ENCODE data around the gene CHRDL2.

DNA sequence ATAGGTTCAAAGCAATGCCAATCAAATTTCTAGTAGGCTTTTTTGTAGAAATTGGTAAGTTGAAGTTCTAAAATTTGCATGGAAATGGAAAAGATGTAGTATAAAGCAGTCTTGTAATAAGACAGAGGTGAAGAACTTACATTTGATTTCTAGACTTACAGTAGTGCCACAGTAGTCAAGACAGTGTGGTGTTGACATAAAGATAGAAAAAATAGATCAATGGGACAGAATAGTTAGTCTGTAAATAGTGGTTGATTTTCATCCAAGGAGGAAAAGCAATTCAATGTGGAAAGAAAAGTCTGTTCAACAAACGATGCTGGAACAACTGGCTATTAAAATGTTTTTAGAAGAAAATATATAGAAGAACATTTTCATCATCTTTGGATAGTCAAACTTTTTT is 67.9 kb downstream of the CHRDL2 start:
- TF ChIP-seq POLR2AphosphoS5 (IDR thresholded peaks at IDR 0.05; ENCODE audit: insufficient read depth, low read depth, low read length) (no peak), MYC (IDR thresholded peaks at IDR 0.05; ENCODE audit: low read depth, low read length) (no peak), POLR2A (IDR thresholded peaks at IDR 0.05; ENCODE audit: low read depth, low read length) (no peak), JUN (IDR thresholded peaks at IDR 0.05; ENCODE audit: borderline replicate concordance, insufficient read depth, insufficient read length, low read depth) (no peak), EZH2 (IDR thresholded peaks at IDR 0.05; ENCODE audit: borderline replicate concordance, low read depth, low read length, severe bottlenecking) (no peak)
- TF ChIP-seq, protein P1, sequence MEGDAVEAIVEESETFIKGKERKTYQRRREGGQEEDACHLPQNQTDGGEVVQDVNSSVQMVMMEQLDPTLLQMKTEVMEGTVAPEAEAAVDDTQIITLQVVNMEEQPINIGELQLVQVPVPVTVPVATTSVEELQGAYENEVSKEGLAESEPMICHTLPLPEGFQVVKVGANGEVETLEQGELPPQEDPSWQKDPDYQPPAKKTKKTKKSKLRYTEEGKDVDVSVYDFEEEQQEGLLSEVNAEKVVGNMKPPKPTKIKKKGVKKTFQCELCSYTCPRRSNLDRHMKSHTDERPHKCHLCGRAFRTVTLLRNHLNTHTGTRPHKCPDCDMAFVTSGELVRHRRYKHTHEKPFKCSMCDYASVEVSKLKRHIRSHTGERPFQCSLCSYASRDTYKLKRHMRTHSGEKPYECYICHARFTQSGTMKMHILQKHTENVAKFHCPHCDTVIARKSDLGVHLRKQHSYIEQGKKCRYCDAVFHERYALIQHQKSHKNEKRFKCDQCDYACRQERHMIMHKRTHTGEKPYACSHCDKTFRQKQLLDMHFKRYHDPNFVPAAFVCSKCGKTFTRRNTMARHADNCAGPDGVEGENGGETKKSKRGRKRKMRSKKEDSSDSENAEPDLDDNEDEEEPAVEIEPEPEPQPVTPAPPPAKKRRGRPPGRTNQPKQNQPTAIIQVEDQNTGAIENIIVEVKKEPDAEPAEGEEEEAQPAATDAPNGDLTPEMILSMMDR (IDR thresholded peaks at IDR 0.05; ENCODE audit: extremely low read depth in 1 of 2, insufficient read depth in 1 of 2, low read depth in 1 of 2, low read length in 2 of 2), result no peak
- TF ChIP-seq, protein P2, sequence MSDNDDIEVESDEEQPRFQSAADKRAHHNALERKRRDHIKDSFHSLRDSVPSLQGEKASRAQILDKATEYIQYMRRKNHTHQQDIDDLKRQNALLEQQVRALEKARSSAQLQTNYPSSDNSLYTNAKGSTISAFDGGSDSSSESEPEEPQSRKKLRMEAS (IDR thresholded peaks at IDR 0.05; ENCODE audit: insufficient read depth, insufficient read length), result no peak
